CD4-positive, alpha-beta T cell treated with Interferon alpha-2 for 1 hour (primary cell): Measurements from ENCODE around the gene ISCU.
"Not testable (repeated sequence)": the region's sequence is repeated elsewhere in the genome, so short reads cannot be mapped to it uniquely, and the experiment has no call there.

Experiments used
- DNase-seq, 2 donors: peaks; one replicate each; pipeline ENCODE4 v3.0.0-alpha.2; 2020 to 2022

Gene ISCU

DNA sequence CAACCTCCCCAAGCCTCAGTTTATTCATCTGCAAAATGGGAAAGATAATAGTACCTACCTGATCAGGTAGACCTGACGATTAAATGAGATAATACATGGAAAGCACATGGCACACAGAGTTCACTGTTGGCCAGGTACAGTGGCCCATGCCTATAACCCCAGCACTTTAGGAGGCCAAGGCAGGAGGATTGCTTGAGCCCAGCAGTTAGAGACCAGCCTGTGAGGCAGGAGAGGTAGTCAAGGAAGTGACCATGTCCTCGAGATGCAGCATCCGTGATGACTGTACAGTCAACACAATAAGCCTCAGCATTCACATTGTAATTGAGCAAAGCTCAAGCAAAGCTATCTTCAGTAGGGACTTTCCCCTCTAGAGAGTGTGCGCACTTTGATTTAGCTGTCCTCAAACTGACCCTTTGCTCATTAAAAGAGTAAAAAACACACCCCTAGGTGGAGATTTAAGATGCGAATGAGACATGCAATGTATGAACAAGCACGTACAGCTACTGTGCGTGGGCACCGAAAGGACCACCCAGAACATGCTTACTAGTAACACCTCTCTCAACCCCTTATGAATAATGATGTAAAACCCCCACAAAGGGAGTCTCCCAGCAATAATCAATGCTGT, 9.9 kb downstream of the ISCU start:
- no peak for DNase-seq

DNA sequence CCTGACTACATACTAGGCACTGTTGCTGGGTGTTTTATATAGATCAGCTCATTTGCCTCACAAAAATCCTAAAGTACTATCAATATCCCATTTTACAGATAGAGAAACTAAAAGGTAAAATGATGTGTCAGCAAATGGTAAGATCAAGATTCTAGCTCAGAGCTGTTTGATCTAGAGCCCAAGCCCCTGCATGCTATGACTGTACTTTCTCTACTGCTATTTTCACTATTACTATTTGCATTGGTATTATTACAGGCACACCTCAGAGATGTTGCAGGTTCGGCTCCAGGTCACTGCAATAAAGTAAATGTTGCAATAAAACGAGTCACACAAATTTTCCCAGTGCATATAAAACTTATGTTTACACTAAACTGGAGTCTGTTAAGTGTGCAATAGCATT, 10.9 kb downstream of the ISCU start:
- DNase-seq = no peak

DNA sequence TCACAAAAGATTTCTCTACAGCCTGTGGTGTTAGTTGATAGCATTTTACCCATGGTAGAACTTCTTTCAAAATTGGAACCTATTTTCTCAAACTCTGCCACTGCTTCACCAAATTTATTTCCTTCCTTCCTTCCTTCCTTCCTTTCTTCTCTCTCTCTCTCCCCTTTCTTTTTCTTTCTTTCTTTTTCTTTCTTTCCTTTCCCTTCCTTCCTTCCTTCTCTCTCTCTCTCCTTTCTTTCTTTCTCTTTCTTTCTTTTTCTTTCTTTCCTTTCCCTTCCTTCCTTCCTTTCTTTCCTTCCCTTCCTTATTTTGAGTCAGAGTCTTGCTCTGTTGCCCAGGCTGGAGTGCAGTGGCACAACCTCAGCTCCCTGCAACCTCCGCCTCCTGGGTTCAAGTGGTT, 11.9 kb downstream of the ISCU start:
- not testable (repeated sequence) for DNase-seq

DNA sequence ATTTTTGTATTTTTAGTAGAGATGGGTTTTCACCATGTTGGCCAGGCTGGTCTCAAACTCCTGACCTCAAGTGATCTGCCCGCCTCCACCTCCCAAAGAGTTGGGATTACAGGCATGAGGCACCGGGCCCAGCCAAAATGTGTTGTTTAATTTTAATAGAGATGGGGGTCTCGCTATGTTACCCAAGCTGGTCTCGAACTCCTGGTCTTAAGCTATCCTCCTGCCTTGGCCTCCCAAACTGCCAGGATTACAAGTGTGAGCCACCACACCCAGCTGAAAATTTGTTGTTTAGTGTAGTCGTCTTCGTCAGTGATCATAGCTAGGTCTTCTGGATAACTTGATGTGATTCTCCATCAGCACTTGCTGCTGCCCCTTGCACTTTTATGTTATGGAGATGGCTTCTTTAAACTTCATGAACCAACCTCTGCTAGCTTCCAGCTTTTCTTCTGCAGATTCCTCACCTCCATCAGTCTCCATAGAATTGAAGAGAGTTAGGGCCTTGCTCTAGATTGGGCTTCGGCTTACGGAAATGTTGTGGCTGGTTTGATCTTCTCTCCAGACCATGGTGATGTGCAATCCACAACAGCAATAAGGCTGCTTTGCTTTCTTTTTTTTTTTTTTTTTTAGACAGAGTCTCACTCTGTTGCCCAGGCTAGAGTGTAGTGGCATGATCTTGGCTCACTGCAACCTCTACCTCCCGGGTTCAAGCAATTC, 13.0 kb downstream of the ISCU start:
- no peak for DNase-seq

DNA sequence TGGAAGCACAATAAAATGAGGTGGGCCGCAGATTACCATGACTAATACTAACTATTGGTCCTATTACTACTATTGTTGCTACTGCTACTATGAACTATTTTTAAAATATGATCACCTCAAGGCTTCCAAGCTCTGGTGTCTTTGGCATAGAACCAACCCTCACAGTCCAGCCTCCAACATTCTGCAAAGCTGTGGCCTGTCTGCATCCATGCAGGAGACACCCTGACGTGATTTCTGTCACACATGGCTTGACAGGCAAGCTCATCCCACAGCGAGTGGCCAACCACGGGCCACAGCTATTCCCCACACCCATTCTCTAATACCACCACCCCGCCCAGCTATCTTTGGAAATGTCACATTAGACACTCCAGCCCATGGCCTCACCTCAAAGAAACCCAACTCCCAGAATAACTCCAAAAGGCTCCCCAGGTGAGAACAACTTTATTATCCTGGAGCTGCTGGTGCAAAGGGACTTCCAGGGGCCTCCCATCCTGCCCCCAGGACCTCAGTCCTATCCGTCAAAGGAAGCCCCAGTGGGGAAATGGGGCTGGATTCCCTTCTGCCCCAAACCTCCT, 14.4 kb downstream of the ISCU start:
- no peak for DNase-seq

DNA sequence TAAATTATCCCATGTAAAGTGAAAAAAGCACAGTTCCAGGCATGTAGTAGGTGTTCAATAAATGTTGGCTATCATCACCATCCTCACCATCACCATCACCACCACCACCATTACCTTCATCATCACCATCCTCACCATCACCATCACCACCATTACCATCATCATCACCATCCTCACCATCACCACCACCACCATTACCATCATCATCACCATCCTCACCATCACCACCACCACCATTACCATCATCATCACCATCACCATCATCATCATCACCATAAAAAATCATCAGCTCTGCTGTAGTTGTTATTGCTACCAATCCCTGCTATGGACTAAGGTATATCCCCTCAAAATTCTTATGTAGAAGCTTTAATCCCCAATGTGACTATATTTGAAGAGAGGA, 15.1 kb downstream of the ISCU start:
- DNase-seq = no peak

DNA sequence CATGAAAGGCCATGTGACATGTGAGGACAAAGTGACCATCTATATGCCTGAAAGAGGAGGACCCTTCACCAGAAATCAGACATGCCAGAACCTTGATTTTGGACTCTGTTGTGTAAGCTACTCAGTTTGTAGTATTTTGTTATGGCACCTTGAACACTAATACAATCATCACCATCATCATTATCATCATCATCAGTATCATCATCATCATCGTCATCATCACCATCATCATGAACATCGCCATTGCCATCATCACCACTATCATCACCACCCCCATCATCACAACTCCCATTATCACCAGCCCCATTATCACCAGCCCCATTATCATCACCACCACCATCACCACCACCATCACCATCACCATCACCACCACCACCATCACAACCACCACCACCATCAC, 15.9 kb downstream of the ISCU start:
- DNase-seq = no peak

DNA sequence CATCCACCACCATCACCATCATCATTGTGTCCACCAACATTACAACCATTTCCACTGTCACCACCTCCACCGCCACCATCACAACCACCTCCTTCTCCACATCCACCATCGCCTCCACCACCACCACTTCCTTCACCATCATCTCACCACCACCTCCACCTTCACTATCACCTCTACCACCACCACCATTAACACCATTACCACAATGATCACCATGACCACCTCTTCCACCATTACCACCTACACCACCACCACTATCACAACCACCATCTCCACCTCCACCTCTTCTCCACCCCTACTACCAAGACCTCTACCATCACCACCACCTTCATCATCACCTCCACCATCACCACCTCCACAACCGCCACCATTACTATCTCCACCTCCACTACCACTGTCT, 16.4 kb downstream of the ISCU start:
- DNase-seq = no peak

DNA sequence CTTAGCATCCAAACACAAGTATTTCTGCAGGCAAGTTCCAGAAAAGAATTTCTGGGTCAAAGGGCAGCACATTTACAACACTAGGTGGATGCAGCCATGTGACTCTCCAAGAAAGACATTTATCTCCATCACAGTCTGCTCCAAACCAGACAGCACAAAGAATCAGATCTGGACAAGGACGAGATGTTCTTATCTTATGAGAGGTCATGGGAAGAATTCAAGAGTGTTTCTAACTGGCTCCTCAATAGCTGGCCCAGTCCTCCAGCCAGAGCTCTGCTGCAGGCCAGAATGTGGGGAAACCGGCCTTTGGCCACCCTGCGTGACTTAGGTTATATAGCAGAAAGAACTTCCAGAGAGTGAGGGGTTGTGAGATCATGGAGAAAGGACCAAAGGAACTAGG, 18.1 kb downstream of the ISCU start:
- DNase-seq = no peak

DNA sequence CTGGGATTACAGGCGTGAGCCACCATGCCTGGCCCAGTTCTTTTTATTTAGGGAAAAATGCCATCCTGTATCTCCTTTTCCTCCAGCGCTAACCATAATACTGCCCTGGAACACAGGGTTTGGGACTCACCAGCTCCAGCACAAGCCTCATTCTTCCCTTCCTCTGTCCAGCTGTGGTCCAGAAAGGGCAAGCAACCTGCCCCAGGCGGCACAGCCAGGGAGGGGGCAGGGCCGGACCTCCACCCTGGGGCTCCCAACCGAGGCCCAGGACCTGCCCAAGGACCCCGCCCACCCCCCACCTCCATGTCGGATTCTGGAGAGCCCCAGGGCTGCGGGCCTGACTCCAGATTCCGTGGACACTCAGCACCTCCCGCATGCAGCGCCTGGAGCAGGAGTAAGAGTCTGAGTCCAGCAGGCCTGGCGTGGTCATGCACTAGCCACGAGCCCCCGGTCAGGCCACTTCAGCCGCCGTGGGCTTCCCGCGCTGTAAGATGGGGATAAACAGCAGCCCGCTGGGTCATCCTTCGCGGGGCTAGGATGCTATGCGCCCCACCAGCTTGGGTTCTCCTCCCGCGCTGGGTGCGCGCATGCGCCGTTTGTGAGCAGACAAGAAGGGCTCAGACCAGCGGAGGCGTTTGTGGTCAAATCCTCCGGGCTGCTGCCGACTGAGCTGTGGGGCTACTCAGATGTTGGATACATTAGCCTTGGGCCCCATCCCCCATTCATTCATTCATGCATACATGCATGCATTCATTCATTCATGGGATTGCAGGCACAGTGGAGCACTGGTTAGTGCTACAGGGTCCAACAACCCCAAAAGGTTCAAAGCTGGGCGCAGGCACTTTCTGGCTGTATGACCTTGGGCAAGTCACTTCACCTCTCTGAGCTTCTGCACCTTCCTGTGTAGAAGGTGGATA, 19.2 kb downstream of the ISCU start:
- DNase-seq = no peak

DNA sequence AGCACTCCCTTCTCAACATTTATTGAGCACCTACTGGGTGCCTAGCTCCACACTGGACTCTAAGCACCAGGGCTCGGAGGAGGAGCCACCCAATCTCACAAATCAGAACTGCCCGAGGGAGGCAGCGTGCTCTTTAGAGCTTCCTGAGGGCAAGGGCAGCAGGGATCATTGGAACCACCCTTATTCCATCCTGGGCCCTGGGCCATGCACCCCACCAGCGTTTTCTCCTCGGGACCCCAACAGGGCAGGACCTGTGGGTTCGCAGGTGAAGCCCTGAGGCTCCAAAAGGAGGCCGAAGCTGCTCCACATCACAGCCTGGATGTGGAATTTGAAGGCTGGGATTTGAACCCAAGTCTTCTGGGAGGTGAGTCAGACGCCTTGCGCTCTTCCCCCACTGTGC, 20.1 kb downstream of the ISCU start:
- DNase-seq = no peak

DNA sequence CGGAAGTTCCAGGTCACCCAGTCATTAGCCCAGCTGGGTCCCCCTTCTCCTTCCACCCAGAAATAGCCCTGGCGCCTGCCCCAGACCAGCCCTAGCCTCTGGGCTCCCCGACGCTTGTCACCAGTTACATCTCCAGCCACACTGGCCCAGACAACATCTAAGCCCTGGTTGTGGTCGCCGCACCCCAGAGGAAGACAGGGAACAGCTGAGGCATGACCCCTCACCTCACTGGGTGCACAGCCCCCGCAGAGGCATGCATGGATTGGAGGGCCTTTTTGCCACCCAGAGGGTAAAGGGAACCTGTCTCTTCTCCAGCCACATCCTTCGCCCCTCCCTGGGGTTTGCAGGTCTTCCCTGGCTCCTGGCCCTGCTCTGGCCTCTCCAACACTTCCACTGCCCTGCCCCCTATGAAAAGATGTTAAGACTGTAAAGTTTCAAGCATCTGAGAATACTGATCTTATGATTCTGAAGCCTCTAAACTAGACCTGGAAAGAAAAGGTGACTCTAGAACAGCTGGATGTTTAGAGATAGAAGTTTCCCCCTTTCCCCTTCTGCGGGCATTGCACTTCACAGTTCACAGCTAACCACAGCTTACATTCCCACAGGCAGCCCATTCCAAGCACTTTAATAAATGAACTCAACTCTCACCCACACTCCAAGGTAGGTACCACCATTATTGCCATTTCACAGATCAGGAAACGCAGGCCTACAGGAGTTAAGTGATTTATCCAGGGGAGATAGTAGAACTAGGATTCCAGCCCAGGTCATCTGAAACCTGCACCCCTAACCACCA, 20.8 kb downstream of the ISCU start:
- DNase-seq = no peak

DNA sequence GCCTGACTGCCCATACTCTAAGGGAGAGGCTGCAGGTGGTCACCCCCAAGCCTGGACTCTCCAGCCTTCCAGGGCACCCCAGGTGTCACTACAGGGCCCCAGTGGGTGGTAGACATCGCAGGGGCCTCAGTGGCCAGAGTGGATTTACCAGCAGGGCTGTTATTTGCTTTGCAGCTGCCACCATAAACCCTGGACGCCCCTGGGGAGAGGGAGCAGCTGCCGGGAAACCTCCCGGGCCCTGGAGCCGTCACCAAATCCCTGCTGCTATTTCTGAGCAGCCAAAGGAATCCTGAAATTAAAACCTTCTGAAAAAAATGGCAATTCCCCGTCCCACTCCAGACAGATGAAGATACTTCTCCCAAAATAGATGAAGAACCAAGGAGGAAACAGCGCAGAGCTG, 21.6 kb downstream of the ISCU start:
- no peak for DNase-seq

DNA sequence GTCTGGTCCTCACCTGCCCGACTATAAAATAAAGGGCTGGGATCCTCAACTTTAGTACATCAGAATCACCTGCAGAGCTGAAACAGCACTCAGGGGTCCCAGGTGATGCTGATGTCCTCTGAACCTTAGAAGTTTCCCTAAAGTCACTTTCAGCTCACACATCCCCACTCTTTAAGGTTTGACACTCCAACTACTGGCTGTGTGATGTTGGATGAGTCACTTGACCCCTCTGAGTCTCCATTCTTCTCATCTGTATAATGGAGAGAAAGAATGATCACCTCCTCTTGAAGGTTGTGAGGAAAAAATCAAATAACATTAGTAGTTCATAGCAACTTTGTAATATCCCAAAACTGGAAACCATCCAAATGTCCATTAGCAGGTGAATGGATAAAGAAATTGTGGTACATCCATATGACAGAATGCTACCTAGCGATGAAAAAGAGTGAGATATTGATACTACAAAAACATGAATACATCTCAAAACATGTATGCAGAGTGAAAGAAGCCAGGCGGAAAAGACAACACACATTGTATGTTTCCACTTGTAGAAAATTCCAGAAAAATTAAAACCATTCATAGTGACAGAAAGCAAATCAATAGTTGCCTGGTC, 22.2 kb downstream of the ISCU start:
- no peak for DNase-seq

DNA sequence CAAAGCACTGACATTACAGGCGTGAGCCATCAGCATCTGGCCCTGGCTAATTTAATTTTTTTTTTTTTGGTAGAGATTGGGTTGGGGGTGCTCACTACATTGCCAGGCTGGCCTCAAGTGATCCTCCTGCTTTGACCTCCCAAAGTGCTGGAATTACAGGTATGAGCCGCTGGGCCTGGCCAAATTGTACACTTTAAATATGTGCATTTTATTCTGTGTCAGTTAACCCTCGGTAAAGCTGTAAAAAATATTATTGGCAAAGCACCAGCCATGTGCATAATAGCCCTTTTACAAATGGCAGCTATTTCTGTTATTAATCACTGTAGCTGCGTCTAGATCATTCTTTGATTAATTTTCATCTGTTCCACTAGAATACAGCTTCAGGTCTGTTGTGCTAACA, 23.5 kb downstream of the ISCU start:
- no peak for DNase-seq

DNA sequence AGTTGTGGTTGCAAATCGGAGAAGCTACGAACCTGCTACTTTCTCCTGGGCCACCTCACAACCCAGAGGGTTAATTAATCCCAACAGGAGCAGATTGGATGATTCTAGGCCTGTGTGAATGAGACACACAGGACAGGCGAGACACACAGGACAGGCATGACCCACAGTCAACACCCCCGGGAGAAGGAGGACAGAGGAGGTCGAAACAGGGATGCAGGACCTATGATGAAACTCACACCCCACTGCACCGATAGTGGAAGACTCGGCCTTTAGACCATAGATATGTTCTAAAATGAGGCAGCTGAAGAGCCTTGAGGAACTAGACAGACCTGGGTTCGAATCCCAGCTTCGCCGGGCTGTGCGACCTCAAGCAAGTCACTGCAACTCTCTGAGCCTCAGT, 23.9 kb downstream of the ISCU start:
- no peak for DNase-seq

DNA sequence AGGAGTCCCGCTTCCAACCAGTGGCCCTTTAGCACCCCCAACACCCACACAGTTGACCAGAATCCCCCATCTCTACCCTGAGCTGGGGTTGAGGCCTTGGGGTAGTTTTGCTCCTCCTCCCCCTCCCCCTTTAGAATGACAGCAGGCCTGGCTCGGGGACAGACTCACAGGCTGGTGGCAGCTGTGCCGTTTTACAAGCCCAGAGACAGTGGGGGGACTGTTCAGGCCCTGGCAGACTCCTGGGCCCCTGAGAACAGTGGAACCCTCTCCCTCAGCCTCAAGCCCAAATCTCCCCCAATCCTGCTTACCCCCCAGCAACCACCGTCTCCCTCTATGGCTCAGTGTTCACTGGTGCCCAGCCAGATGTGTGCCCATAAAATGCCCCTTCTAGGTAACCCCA, 25.4 kb downstream of the ISCU start:
- no peak for DNase-seq

DNA sequence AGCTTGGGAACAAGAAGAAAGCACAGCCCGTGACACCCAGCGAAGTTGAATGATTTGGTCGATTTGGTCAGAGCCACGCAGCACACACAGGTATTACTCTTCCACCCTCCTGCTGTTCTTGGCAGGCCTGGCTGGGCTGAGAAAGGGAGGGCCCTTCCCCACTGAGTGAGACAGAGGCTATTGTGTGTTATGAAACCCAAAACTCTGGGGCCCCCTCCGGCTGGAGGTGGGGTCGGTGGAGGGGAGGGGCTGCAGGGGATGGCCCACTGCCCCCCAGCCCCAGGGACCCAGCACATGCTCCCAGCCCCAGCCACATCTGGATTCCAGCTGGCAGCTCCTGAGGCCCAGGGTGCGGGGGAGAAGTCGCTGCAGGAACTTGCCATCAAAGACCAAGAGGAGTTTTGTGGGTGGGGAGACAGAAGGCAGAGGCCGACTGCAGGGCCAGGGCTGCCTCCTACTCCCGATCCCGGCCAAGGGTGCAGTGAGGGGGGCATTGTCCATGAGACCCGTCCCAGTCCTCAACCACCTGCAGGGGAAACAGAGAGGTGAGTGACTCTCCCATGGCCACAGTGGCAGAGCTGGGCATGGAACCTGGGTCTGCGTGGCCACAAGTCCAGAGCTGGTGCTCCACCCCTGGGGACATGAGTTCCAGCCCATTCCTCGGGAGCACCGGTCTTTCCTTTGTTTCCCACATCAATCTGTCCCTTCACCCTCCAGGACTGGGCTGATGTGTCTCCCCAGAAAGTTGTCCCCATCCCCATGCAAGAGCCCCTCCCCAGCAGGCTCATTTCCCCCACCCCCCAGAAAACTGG, 26.8 kb downstream of the ISCU start:
- DNase-seq = no peak

DNA sequence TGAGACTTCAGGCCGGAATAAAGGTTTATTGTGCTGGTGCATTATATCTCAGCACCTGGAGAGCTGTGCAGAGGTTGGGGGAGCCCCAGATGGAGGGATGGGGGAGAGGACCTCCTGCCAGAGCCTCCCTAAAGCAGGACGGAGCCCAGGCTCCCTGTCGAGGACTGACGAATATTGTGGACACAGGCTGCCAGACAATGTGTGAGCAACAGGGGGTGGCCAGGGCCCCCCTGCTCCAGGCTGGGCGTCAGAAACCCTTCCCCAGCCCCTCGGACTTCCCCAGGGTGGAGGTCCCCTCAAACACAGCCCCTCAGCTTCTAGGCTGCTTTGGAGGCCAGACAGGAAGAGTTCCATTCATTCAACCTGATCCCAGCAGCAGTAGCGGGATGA, 27.4 kb downstream of the ISCU start:
- DNase-seq = no peak

DNA sequence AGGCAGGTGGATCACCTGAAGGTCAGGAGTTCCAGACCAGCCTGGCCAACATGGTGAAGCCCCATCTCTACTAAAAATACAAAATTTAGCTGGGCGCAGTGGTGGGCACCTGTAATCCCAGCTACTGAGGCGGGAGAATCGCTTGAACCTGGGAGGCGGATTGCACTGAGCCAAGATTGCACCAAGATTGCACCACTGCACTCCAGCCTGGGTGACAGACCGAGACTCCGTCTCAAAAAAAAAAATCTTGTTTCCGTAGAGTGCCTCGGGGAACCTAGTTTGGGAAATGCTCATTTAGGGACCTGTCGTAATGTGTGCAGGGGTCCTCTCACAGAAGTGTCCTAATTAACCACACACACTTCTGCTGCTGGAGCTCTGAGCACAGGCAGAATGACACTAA, 28.1 kb downstream of the ISCU start:
- DNase-seq = not testable (repeated sequence)

DNA sequence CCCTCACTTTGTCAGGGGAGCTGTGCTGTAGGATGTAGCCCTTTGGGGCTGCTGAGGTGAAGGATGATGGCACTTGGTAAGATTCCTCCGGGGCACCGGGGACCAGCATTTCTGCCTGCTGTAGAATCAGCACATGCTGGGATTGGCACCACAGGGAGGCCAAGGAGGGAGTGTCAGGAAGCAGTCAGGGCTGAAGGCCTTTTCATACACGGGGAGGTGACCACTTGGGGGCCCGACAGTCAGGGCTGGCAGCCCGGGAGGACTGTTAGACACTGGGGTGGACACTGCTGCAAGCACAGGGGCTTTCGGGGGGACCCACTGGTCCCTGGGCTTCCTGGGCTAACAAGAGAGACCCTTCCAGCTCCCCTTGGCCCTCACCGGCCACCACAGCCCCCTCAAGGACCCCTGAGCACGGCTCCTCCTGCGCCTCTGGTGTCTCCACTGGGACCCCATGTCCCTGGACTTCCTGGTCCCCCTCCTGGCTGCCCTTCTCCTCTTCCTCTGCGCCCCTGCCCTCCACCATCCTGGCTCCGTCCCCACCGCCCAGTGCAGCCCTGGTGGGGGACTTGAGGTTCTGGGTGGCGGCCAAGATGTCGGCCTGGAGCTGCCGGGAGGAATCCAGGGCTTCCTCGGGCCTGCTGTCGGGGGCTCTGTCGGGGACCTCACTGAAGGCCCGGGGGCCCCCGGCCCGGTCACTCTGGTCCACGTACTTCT, 29.0 kb downstream of the ISCU start:
- DNase-seq = no peak
